ENCODE measurements around the gene GRIK2. TPM values are rescaled to one million over a fixed set of nuclear protein-coding genes. Genes with fewer than 3 reads are reported as not detected.

Gene GRIK2
- total RNA-seq, 1 experiment from 2014 or later: 0.55 TPM

DNA sequence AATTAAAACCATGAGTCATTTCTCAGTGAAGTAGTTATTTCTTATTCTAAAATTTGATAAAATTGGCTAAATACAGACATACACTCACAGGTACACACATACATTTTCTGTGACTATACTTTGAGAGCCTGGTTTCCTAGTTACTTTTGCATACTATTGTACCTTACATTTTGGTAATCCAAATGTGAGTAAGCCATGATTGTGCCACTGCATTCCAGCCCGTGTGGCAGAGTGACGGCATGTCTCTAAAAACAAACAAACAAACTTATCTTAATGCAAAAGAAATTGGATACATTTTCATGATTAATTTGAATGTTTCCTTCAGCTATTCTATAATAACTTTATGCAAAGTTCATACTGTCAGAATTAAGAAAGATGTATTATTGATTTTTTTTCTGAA is 628.8 kb downstream of the GRIK2 start:
- CTCF ChIA-PET: no interaction called here
- H3K27ac ChIP-seq (ENCODE audit: low read length): no peak overlapping the region
- intact Hi-C loops (cut with micrococcal nuclease): no loop called here
- BruUV-seq (replicated peaks): no TSS peak
- H3K9me3 ChIP-seq (ENCODE audit: low read length): no peaks in the 10 kb centered on the region
- no peak for ATAC-seq
- no peak overlapping the region for H3K4me3 ChIP-seq (ENCODE audit: low read length)
- no peak for DNase-seq
- H3K4me1 ChIP-seq (ENCODE audit: insufficient read depth, low read length): no peaks in the 10 kb centered on the region
- no peaks in the 10 kb centered on the region for H3K27me3 ChIP-seq (ENCODE audit: low read length)
- no peak overlapping the region for H2AFZ ChIP-seq (ENCODE audit: low read length)
- no peaks in the 10 kb centered on the region for H4K20me1 ChIP-seq (ENCODE audit: low read length)
- H3F3A ChIP-seq (ENCODE audit: low read length, unreplicated experiment): no peaks in the 10 kb centered on the region
- no peaks in the 10 kb centered on the region for H3K9me2 ChIP-seq (replicated peaks; ENCODE audit: low read length)
- TF ChIP-seq, protein P1, sequence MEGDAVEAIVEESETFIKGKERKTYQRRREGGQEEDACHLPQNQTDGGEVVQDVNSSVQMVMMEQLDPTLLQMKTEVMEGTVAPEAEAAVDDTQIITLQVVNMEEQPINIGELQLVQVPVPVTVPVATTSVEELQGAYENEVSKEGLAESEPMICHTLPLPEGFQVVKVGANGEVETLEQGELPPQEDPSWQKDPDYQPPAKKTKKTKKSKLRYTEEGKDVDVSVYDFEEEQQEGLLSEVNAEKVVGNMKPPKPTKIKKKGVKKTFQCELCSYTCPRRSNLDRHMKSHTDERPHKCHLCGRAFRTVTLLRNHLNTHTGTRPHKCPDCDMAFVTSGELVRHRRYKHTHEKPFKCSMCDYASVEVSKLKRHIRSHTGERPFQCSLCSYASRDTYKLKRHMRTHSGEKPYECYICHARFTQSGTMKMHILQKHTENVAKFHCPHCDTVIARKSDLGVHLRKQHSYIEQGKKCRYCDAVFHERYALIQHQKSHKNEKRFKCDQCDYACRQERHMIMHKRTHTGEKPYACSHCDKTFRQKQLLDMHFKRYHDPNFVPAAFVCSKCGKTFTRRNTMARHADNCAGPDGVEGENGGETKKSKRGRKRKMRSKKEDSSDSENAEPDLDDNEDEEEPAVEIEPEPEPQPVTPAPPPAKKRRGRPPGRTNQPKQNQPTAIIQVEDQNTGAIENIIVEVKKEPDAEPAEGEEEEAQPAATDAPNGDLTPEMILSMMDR (conservative IDR thresholded peaks at IDR 0.05; ENCODE audit: low read depth, low read length): no peak
- no peak for TF ChIP-seq EZH2phosphoT487 (IDR thresholded peaks at IDR 0.05; ENCODE audit: borderline replicate concordance, low read length)
- TF ChIP-seq EZH2 (IDR thresholded peaks at IDR 0.05; ENCODE audit: low read length, unreplicated experiment): no peak
- POLR2A ChIA-PET (ENCODE audit: unreplicated experiment): no interaction called here
- no peak overlapping the region for H3K4me2 ChIP-seq (ENCODE audit: low read length)
- no peaks in the 10 kb centered on the region for H3K36me3 ChIP-seq (ENCODE audit: low read depth, low read length)
- H3K79me2 ChIP-seq (ENCODE audit: low read length): no peaks in the 10 kb centered on the region
- H3K9ac ChIP-seq (ENCODE audit: low read length): no peak overlapping the region

DNA sequence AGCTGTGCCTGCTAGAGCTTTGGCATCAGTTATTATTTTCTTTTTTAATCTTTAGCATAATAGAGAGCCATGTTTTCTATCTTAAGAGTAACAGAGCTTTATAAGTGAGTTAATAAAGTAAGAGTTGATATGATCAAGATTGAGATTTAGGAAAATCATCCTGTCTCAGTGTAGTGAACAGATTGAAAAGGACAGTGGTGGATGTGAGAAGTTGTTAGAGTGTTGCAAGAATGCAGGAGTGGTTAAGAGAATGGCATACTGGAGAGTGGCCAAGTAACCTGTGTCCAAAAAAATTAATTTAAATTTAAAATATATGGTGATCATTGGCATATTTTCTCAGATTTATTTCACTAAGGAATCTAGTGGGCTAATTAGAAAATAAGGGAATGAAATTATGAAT is 629.3 kb downstream of the GRIK2 start:
- BruUV-seq (replicated peaks): no TSS peak
- ChIA-PET CTCF (no interaction called here), POLR2A (ENCODE audit: unreplicated experiment) (no interaction called here)
- H3K27ac ChIP-seq (ENCODE audit: low read length): no peak overlapping the region
- no peaks in the 10 kb centered on the region for H4K20me1 ChIP-seq (ENCODE audit: low read length)
- H2AFZ ChIP-seq (ENCODE audit: low read length): no peak overlapping the region
- no peak overlapping the region for H3K4me2 ChIP-seq (ENCODE audit: low read length)
- intact Hi-C loops (cut with micrococcal nuclease): no loop called here
- H3F3A ChIP-seq (ENCODE audit: low read length, unreplicated experiment): no peaks in the 10 kb centered on the region
- ATAC-seq (no peak), DNase-seq (no peak)
- no peaks in the 10 kb centered on the region for H3K36me3 ChIP-seq (ENCODE audit: low read depth, low read length)
- H3K4me3 ChIP-seq (ENCODE audit: low read length): no peak overlapping the region
- TF ChIP-seq EZH2 (IDR thresholded peaks at IDR 0.05; ENCODE audit: low read length, unreplicated experiment) (no peak), EZH2phosphoT487 (IDR thresholded peaks at IDR 0.05; ENCODE audit: borderline replicate concordance, low read length) (no peak)
- TF ChIP-seq, protein P1 (conservative IDR thresholded peaks at IDR 0.05; ENCODE audit: low read depth, low read length): no peak
- H3K4me1 ChIP-seq (ENCODE audit: insufficient read depth, low read length): no peaks in the 10 kb centered on the region
- H3K9me3 ChIP-seq (ENCODE audit: low read length): no peaks in the 10 kb centered on the region
- H3K9me2 ChIP-seq (replicated peaks; ENCODE audit: low read length): no peaks in the 10 kb centered on the region
- no peak overlapping the region for H3K9ac ChIP-seq (ENCODE audit: low read length)
- no peaks in the 10 kb centered on the region for H3K27me3 ChIP-seq (ENCODE audit: low read length)
- no peaks in the 10 kb centered on the region for H3K79me2 ChIP-seq (ENCODE audit: low read length)

DNA sequence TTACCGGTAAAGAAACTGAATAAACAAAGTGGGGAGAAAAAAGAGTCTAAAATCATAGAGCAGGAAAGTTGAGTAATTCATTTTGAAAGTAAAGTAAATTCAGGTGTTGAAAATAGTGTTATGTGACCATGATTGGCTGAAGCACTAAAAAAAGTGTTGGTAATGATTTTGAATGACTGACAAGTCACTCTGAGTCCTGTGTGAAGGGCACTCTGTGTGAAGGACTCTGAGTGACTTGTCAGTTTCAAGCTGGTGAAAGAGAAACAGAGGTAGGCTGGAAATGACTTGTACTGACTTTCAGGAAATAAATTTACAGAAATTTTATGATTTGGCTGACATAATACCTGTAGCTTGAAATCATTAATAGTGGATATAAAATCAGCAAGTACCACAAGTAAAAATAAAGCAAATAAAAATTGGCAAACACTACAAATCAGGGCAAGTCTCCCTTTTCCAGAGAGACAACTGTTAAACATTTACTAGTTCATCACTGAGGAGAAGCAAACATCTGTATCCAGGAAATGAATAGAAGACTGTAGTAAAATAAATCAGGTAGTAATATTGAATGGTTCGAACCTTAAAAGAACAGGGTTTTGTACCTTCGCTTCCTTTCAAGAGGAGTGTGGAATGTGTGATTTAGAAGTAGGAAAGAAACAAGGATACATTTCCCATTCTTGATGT is 630.6 kb downstream of the GRIK2 start:
- no peaks in the 10 kb centered on the region for H3K79me2 ChIP-seq (ENCODE audit: low read length)
- no TSS peak for BruUV-seq (replicated peaks)
- no peak overlapping the region for H3K9ac ChIP-seq (ENCODE audit: low read length)
- no peaks in the 10 kb centered on the region for H3K9me3 ChIP-seq (ENCODE audit: low read length)
- no peak overlapping the region for H2AFZ ChIP-seq (ENCODE audit: low read length)
- no peak overlapping the region for H3K4me2 ChIP-seq (ENCODE audit: low read length)
- POLR2A ChIA-PET (ENCODE audit: unreplicated experiment): no interaction called here
- no peaks in the 10 kb centered on the region for H3F3A ChIP-seq (ENCODE audit: low read length, unreplicated experiment)
- DNase-seq (no peak), ATAC-seq (no peak)
- no peaks in the 10 kb centered on the region for H4K20me1 ChIP-seq (ENCODE audit: low read length)
- intact Hi-C loops (cut with micrococcal nuclease): no loop called here
- H3K27ac ChIP-seq (ENCODE audit: low read length): no peak overlapping the region
- no peaks in the 10 kb centered on the region for H3K4me1 ChIP-seq (ENCODE audit: insufficient read depth, low read length)
- H3K4me3 ChIP-seq (ENCODE audit: low read length): no peak overlapping the region
- TF ChIP-seq, protein P1 (conservative IDR thresholded peaks at IDR 0.05; ENCODE audit: low read depth, low read length): no peak
- no peak for TF ChIP-seq EZH2phosphoT487 (IDR thresholded peaks at IDR 0.05; ENCODE audit: borderline replicate concordance, low read length)
- no peak for TF ChIP-seq EZH2 (IDR thresholded peaks at IDR 0.05; ENCODE audit: low read length, unreplicated experiment)
- no peaks in the 10 kb centered on the region for H3K9me2 ChIP-seq (replicated peaks; ENCODE audit: low read length)
- H3K27me3 ChIP-seq (ENCODE audit: low read length): no peaks in the 10 kb centered on the region
- CTCF ChIA-PET: no interaction called here
- no peaks in the 10 kb centered on the region for H3K36me3 ChIP-seq (ENCODE audit: low read depth, low read length)
